Activated T-helper 1 cell treated with anti-CD3 and anti-CD28 coated beads, Interleukin-2, amount 50 U/mL, for 16 hours (primary cell): ENCODE measurements around the gene CDK13.

Source experiments
- DNase-seq, 2 donors: peaks; one replicate each; pipeline ENCODE4 v3.0.0-alpha.2; 2020; ENCODE audit warnings: low read depth in 1 of 2, low spot score in 1 of 2

The CDK13 gene

DNA sequence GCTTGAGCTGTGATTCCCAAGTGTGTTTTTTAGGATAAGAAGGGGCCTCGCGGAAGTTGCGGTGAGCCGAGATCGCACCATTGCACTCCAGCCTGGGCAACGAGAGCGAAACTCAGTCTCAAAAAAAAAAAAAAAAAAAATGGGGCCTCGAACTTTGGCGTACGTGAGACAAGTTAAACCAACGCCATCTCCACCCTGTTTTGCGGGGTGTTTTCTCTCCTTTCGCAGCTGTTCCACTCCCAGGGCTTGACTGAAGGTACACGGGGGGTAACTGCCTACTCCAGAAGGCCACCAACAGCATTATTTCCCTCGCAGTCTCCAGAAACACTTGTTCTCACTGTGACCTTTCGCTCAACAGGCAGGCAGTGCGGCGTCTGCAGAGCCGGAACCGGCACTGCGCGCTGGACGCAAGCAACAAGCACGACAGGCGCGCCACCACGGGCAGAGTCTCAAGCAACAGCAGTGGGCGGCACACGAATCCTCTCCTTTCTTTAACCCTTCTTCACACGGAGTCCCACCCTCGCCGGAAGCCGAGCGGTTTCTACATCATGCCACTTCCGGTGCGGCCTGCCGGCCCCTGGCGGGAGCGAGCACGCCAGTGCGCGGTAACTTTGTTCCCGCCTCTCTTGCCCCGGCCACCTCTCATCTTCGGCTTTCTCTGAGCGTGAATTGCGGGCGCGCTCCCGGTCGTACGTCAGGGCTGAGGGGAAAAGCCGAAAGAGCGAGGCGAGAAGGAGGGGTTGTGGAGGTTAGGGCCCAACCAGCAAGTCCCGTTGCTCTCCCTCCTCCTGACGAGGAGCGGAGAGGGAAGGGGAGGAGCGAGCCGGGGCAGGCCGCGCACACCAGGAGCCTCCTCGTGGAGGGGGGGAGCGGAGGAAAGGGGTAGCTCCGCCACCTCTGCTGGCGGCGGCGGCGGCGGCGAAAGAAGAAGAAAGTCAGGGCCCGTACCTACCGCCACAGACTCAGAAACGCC lies 814 bp upstream of the CDK13 start:
- peak; percentile 96 to 97 for DNase-seq

DNA sequence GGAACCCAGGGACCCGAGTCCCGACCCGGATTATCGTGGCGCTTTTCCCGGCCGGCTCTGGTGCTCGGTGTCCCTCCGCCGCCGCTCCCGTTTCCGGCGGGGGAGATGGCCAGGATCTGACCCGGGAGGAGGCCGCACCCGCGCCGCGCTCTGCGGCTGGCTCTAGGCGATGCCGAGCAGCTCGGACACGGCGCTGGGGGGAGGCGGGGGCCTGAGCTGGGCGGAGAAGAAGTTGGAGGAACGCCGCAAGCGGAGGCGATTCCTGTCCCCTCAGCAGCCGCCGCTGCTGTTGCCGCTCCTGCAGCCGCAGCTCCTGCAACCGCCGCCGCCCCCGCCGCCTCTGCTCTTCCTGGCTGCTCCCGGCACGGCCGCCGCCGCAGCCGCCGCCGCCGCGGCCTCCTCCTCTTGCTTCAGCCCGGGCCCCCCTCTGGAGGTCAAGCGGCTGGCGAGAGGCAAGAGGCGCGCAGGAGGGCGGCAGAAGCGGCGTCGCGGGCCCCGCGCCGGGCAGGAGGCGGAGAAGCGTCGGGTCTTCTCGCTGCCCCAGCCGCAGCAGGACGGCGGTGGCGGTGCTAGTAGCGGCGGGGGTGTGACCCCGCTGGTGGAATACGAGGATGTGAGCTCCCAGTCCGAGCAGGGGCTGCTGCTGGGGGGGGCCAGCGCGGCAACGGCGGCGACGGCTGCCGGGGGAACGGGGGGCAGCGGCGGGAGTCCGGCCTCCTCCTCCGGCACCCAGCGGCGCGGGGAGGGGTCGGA lies 593 bp downstream of the CDK13 start:
- peak; percentile 7 to 26 for DNase-seq

- DNase-seq = peak; percentile 34 to 53
Measured at GRCh38 chr7:39951226-39952194, 1.5 kb downstream of the CDK13 start.

DNA sequence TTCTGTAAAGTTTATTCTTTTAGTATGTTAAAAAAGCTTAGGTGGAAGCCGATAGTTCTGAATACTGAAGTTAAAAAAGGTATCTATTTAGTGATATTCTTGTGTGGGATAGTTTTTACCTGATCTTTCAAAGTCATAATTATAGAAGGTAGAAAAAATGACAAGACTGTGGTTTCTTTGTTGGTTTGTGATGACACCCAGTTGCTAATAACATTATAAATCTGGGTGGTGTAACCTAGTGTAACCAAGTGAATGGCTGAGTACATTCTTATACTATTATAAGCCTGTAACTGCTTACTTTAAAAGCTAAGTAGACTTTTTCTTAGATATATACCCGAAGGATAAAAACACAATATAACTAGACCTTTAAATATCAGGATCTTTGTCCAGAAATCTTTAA lies 2.3 kb downstream of the CDK13 start:
- DNase-seq = no peak

DNA sequence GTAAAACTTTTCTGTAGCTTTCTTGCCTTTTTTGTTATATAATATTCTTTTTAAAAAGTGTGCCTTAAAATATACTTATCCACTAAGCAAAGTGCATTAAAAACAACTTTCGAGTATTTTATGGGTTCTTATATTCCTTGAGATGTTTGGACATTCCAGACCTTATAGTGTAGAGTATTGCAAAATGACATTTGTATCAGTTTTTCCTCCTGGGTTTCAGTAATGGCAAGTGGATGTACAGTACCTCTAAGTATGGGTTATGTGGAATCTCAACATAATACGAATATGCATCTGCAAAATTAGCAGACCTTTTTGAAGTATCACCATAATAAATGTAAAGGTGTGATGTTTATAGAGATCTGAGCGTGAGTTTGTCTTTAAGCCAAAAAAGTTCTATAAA lies 2.7 kb downstream of the CDK13 start:
- DNase-seq = no peak

DNA sequence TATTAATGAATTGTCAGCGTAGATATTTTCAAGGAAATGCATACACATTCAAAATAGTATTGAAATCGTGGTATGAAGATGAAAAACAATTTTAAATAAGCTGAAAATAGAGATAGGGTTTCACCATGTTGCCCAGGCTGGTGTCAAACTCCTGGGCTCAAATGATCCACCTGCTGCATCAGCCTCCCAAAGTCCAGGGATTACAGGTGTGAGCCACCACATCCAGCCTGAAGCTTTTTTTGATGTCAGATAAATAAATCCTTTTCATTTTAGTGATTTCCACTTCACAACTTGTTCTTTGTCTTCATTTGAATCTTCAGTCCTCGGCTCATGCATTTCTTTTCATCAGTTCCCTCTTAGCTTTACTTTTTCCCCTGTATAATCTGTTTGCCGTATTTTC lies 4.6 kb downstream of the CDK13 start:
- DNase-seq = no peak

- DNase-seq = no peak
Measured at GRCh38 chr7:39958038-39958437, 8.0 kb downstream of the CDK13 start.

- DNase-seq = no peak
Measured at GRCh38 chr7:39967406-39968161, 17.5 kb downstream of the CDK13 start.

DNA sequence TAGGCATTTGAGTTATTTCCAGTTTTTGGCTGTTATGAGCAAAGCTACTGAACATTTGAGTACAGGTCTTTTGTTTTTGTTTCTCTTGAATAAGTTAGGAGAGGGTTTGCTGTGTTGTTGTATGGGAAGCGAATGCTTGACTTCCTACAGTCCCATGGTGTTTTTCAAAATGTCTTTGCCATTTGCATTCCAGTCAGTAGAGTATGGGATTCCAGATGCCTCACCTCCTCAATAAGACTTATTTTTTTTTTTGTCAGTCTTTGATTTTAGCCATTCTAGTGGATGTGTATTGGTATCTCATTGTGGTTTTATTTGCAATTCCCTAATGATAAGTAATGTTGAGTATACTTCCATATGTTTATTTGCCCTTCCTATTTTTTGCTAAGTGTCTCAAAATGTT lies 19.4 kb downstream of the CDK13 start:
- no peak for DNase-seq

- DNase-seq = no peak
Measured at GRCh38 chr7:39971924-39972323, 21.9 kb downstream of the CDK13 start.

GRCh38 chr7:39973801-39974200 lies 23.7 kb downstream of the CDK13 start:
- no peak for DNase-seq

GRCh38 chr7:39978230-39978934 lies 28.3 kb downstream of the CDK13 start:
- no peak for DNase-seq

- DNase-seq = no peak
Measured at GRCh38 chr7:39979406-39980073, 29.5 kb downstream of the CDK13 start.

DNA sequence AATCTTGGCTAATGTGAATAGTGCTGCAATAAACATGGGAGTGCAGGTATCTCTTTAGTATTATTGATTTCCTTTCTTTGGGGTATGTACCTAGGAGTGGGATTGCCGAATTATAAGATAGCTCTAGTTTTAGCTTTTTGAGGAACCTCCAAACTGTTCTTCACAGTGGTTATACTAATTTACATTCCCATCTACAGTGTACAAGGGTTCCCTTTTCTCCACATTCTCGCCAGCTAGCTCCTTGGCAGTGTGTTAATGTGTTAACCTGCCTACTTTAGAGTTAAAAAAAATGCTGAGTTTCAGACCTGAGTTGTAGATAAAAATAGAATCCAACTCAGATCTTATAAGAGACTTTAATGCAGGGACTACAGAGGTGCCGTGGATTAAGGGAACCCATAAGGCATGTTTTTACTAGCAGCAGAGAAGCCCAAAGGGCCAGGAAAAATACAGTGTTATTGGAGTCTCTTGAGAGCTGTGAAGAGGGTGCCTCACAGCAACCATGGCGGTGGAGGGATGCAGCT lies 35.4 kb downstream of the CDK13 start:
- DNase-seq = no peak

DNA sequence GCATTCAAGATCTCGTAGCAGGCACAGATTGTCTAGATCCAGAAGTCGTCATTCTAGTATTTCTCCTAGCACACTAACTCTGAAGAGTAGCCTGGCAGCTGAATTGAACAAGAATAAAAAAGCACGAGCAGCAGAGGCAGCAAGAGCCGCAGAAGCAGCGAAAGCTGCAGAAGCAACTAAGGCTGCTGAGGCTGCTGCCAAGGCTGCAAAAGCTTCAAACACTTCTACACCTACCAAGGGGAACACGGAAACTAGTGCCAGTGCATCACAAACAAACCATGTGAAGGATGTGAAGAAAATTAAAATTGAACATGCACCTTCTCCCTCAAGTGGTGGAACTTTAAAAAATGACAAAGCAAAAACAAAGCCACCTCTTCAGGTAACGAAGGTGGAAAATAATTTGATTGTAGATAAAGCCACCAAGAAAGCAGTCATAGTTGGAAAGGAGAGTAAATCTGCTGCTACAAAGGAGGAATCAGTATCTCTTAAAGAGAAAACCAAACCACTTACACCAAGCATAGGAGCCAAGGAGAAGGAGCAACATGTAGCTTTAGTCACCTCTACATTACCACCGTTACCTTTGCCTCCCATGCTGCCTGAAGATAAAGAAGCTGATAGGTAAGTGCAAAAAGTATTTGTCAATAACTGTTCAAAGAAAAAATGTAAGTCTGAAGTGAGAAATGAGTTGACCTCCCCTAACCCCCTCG lies 37.7 kb downstream of the CDK13 start:
- no peak for DNase-seq

- DNase-seq = no peak
Measured at GRCh38 chr7:40000734-40001315, 50.8 kb downstream of the CDK13 start.

DNA sequence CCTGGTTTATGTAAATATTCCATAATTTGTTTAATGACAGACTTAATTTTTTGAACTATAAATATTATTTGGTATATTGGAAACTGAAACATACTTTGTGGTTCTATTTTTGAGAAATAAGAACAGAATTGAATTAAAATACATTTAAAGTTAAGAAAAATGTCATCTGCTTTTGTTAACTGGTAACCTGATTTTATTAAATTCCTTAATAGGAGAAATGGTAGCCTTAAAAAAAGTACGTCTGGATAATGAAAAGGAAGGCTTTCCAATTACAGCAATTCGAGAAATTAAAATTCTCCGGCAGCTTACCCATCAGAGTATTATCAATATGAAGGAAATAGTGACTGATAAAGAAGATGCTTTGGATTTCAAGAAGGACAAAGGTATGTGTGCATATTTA lies 51.6 kb downstream of the CDK13 start:
- DNase-seq = no peak

- no peak for DNase-seq
Measured at GRCh38 chr7:40003597-40003996, 53.5 kb downstream of the CDK13 start.
